Cardiac muscle cell (in vitro differentiated cells and primary cell): ENCODE data around the gene DYTN. TPM values are rescaled to one million over a fixed set of nuclear protein-coding genes. Genes with fewer than 3 reads are reported as not detected.
A peak's percentile ranks its signal among the peaks of the same experiment; 100 is the strongest.

ENCODE experiments used
- DNase-seq, 2 donors: peaks; one replicate each; pipeline versions ENCODE4 v3.0.0 to v3.0.0-alpha.2; 2010 to 2017; ENCODE audit warnings: low read depth in 1 of 2, low spot score in 1 of 2
- H3K27ac ChIP-seq: fragments of 200-600 bp; sonication (generic); 2 replicates; pipeline ENCODE4 v1.5.1; 2016
- H3K27me3 ChIP-seq: fragments of 200-600 bp; sonication (generic); 2 replicates; pipeline ENCODE4 v1.6.0; 2016; ENCODE audit warnings: control low read depth
- H3K36me3 ChIP-seq: fragments of 200-600 bp; sonication (generic); 2 replicates; pipeline ENCODE4 v1.5.1; 2016; ENCODE audit warnings: control low read depth
- H3K4me1 ChIP-seq: fragments of 200-600 bp; sonication (generic); 2 replicates; pipeline ENCODE4 v1.8.1; 2017; ENCODE audit warnings: low read depth, mild to moderate bottlenecking, mixed run types
- H3K4me3 ChIP-seq: fragments of 200-600 bp; sonication (generic); 2 replicates; pipeline ENCODE4 v1.5.1; 2016; ENCODE audit warnings: mild to moderate bottlenecking
- H3K9me3 ChIP-seq: fragments of 200-600 bp; sonication (generic); 2 replicates; pipeline ENCODE4 v1.5.1; 2017; ENCODE audit warnings: low read depth, mild to moderate bottlenecking, control low read depth
- CTCF ChIP-seq: IDR thresholded peaks from 2 replicates; pipeline ENCODE4 v1.5.1; 2012; ENCODE audit warnings: low read depth, mild to moderate bottlenecking, low read length
- polyA plus RNA-seq: library from polyadenylated mRNA; unstranded; fragments of >200 nt; fragmentation: Nextera tagmentation; extraction: Ambion mirVana; gene quantifications from 2 replicates; pipeline ENCODE4 v1.2.1, GENCODE V29; 2016
- total RNA-seq: library from RNA; depleted of rRNA; stranded (reverse); fragments of >200 nt; gene quantifications from 2 replicates; pipeline ENCODE4 v1.2.3, GENCODE V29; 2016

The DYTN gene
- total and polyA plus RNA-seq, 2 experiments from 2014 or later = not detected

DNA sequence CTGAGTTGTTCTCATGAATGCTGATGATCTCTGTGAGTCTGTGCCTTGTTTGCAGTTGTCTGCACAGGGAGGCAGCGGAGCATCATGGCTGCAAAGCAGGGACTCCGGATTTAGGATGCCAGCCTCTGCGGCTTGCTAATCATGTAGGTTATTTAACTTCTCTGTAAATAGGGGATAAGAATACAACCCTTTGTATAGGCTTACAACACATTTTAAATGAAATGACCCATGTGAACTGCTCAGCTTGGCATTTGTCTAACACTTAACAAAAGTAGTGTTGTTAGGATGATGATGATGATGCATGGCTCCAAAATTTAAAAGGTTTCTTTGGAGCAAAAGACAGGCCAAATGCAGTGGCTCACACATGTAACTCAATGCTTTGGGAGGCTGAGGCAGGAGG lies 19.4 kb downstream of the DYTN start:
- Histone ChIP-seq H3K9me3 (no peaks in the 10 kb centered on the region), H3K36me3 (no peaks in the 10 kb centered on the region), H3K27me3 (peaks cover 27% of the 10 kb centered on the region), H3K4me3 (no peak overlapping the region), H3K27ac (no peak overlapping the region), H3K4me1 (no peaks in the 10 kb centered on the region)
- TF ChIP-seq CTCF = no peak
- DNase-seq = no peak

GRCh38 chr2:206696910-206697309 lies 21.3 kb downstream of the DYTN start:
- H3K36me3 ChIP-seq = no peaks in the 10 kb centered on the region
- no peak overlapping the region for H3K4me3 ChIP-seq
- H3K9me3 ChIP-seq = no peaks in the 10 kb centered on the region
- TF ChIP-seq CTCF = no peak
- no peak overlapping the region for H3K27ac ChIP-seq
- peaks cover 19% of the 10 kb centered on the region for H3K27me3 ChIP-seq
- H3K4me1 ChIP-seq = no peaks in the 10 kb centered on the region
- DNase-seq = no peak

GRCh38 chr2:206693399-206694137 lies 24.6 kb downstream of the DYTN start:
- no peaks in the 10 kb centered on the region for H3K36me3 ChIP-seq
- TF ChIP-seq CTCF = peak; percentile 55
- no peak overlapping the region for H3K4me3 ChIP-seq
- peaks cover 11% of the 10 kb centered on the region for H3K27me3 ChIP-seq
- no peak overlapping the region for H3K27ac ChIP-seq
- DNase-seq = peak; percentile 77
- H3K9me3 ChIP-seq = no peaks in the 10 kb centered on the region
- no peaks in the 10 kb centered on the region for H3K4me1 ChIP-seq

DNA sequence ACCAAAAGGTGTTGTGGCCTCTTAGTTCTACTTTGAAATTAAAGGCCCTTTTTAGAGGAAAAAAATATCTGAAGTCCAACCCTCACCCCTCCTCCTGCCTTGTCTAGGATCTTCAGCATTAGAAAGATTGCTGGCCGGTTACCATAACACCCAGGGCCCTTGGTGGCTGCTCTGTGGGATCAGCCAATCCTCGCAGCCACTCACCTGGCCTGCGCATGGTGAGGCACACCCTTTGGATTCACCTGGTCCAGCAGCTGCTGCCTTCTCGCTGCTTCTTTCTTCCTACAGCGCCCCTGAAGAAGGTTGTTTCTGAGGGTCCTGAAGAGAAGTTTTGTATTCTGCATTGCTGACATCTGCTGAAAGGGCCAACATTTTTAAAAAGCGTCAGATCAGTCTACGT lies 25.2 kb downstream of the DYTN start:
- Histone ChIP-seq H3K9me3 (no peaks in the 10 kb centered on the region), H3K4me3 (no peak overlapping the region), H3K36me3 (no peaks in the 10 kb centered on the region), H3K4me1 (no peaks in the 10 kb centered on the region), H3K27ac (no peak overlapping the region), H3K27me3 (peaks cover 5% of the 10 kb centered on the region)
- no peak for DNase-seq
- TF ChIP-seq CTCF = no peak

DNA sequence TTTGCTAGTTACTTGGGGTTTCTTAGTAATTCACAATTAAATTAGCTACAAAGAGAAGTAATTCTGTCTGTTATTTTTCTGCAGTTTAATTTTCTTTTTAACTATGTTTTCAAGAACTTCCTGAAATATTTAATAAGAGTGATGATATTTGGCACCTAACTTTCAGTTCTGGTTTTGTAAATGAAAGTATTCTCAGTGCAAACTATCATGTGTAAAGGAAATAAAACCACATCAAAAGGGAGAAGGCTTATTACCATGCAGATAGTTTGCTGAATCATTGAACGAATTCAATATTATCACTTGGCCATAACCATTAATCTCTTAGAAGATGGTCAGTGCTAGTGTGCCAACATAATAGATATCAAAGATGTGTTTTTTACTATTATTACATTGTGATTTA lies 29.2 kb downstream of the DYTN start:
- DNase-seq = no peak
- TF ChIP-seq CTCF = no peak
- no peaks in the 10 kb centered on the region for H3K9me3 ChIP-seq
- H3K27ac ChIP-seq = no peak overlapping the region
- no peak overlapping the region for H3K4me3 ChIP-seq
- no peaks in the 10 kb centered on the region for H3K36me3 ChIP-seq
- no peaks in the 10 kb centered on the region for H3K4me1 ChIP-seq
- H3K27me3 ChIP-seq = no peaks in the 10 kb centered on the region

DNA sequence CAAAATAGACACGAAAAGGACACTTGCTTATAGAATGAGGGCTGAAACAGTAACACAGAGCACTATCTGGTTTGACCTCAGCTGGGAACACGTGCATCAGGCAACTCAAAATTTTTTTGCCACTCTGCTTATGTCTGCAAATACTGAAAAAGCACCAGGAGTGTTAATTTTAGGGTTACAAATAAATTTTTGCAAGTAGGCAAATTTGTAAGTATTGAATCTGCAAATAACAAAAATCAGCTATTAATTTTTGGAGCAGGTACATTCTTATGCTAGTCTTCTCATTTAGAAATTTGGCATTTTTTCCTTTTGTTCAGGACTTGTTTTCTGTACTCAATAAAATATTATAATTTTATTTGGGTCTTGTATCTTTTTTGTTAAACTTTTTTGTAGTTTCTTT lies 29.7 kb downstream of the DYTN start:
- no peak for DNase-seq
- H3K27me3 ChIP-seq = no peaks in the 10 kb centered on the region
- no peaks in the 10 kb centered on the region for H3K4me1 ChIP-seq
- no peaks in the 10 kb centered on the region for H3K36me3 ChIP-seq
- no peak overlapping the region for H3K4me3 ChIP-seq
- TF ChIP-seq CTCF = no peak
- H3K9me3 ChIP-seq = no peaks in the 10 kb centered on the region
- H3K27ac ChIP-seq = no peak overlapping the region
